SK-N-SH treated with all-trans-retinoic acid at 6 μM for 48 hours (cell line): Measurements from ENCODE around the gene RUFY4.

Source experiments
- ATAC-seq: fragments of 200-7000 bp; cut with Tn5 transposase; 3 replicates; pipeline ENCODE4 v1.9.1; 2020; ENCODE audit warnings: mild to moderate bottlenecking, moderate library complexity
- ARNTL ChIP-seq: fragments of 450-650 bp; formaldehyde crosslinking; IDR thresholded peaks from 2 replicates; pipeline ENCODE4 v1.5.0; 2020; ENCODE audit warnings: low read depth, mild to moderate bottlenecking, moderate library complexity, borderline replicate concordance
- BACH2 ChIP-seq: fragments of 250-450 bp; sonication (Bioruptor Pico); IDR thresholded peaks from 2 replicates; pipeline ENCODE4 v1.9.0; 2021; ENCODE audit warnings: mild to moderate bottlenecking, borderline replicate concordance
- CSDC2 ChIP-seq: fragments of 250-450 bp; sonication (Bioruptor Pico); IDR thresholded peaks from 2 replicates; pipeline ENCODE4 v1.5.0; 2020; ENCODE audit warnings: mild to moderate bottlenecking, moderate library complexity
- CSRNP3 ChIP-seq: fragments of 250-450 bp; sonication (Bioruptor Pico); IDR thresholded peaks from 2 replicates; pipeline ENCODE4 v1.5.1; 2021; ENCODE audit warnings: mild to moderate bottlenecking, moderate library complexity
- ESRRG ChIP-seq: fragments of 250-450 bp; sonication (Bioruptor Pico); IDR thresholded peaks from 2 replicates; pipeline ENCODE4 v1.6.1; 2021; ENCODE audit warnings: mild to moderate bottlenecking
- GLIS3 ChIP-seq: fragments of 250-450 bp; sonication (Bioruptor Pico); IDR thresholded peaks from 2 replicates; pipeline ENCODE4 v1.5.0; 2020; ENCODE audit warnings: mild to moderate bottlenecking, moderate library complexity
- ISL1 ChIP-seq: fragments of 250-450 bp; sonication (Bioruptor Pico); IDR thresholded peaks from 2 replicates; pipeline ENCODE4 v2.1.2; 2022; ENCODE audit warnings: mild to moderate bottlenecking, moderate library complexity
- PATZ1 ChIP-seq: fragments of 250-450 bp; sonication (Bioruptor Pico); IDR thresholded peaks from 2 replicates; pipeline ENCODE4 v1.8.0; 2020; ENCODE audit warnings: mild to moderate bottlenecking, moderate library complexity, borderline replicate concordance
- POU6F1 ChIP-seq: fragments of 250-450 bp; sonication (Bioruptor Pico); IDR thresholded peaks from 2 replicates; pipeline ENCODE4 v1.8.0; 2021; ENCODE audit warnings: low read depth, mild to moderate bottlenecking, moderate library complexity, borderline replicate concordance
- PPARA ChIP-seq: fragments of 250-450 bp; sonication (Bioruptor Pico); IDR thresholded peaks from 2 replicates; pipeline ENCODE4 v1.5.0; 2020; ENCODE audit warnings: mild to moderate bottlenecking, borderline replicate concordance
- SNAI2 ChIP-seq: fragments of 250-450 bp; sonication (Bioruptor Pico); IDR thresholded peaks from 2 replicates; pipeline ENCODE4 v1.5.0; 2020; ENCODE audit warnings: mild to moderate bottlenecking, moderate library complexity
- TCF4 ChIP-seq: fragments of 250-450 bp; sonication (Bioruptor Pico); IDR thresholded peaks from 2 replicates; pipeline ENCODE4 v1.8.0; 2021; ENCODE audit warnings: mild to moderate bottlenecking, moderate library complexity, borderline replicate concordance
- TOX ChIP-seq: fragments of 250-450 bp; sonication (Bioruptor Pico); IDR thresholded peaks from 2 replicates; pipeline ENCODE4 v1.8.0; 2021; ENCODE audit warnings: mild to moderate bottlenecking, moderate library complexity, borderline replicate concordance
- TSHZ2 ChIP-seq: fragments of 250-450 bp; sonication (Bioruptor Pico); IDR thresholded peaks from 2 replicates; pipeline ENCODE4 v1.5.0; 2020; ENCODE audit warnings: mild to moderate bottlenecking, moderate library complexity
- ZC3H10 ChIP-seq: fragments of 250-450 bp; sonication (Bioruptor Pico); IDR thresholded peaks from 2 replicates; pipeline ENCODE4 v1.5.1; 2021; ENCODE audit warnings: mild to moderate bottlenecking, moderate library complexity
- ZFP3 ChIP-seq: fragments of 250-450 bp; sonication (Bioruptor Pico); IDR thresholded peaks from 2 replicates; pipeline ENCODE4 v1.5.0; 2020; ENCODE audit warnings: mild to moderate bottlenecking, moderate library complexity
- ZFP30 ChIP-seq: fragments of 450-650 bp; formaldehyde crosslinking; IDR thresholded peaks from 2 replicates; pipeline ENCODE4 v1.5.0; 2022; ENCODE audit warnings: mild to moderate bottlenecking, moderate library complexity
- ZNF565 ChIP-seq: fragments of 450-650 bp; formaldehyde crosslinking; conservative IDR thresholded peaks from 2 replicates; pipeline ENCODE4 v1.5.0; 2020; ENCODE audit warnings: low read depth, mild to moderate bottlenecking, moderate library complexity
- ZNF70 ChIP-seq: fragments of 450-650 bp; formaldehyde crosslinking; IDR thresholded peaks from 2 replicates; pipeline ENCODE4 v1.5.0; 2020; ENCODE audit warnings: mild to moderate bottlenecking, moderate library complexity
- ZNF8 ChIP-seq: fragments of 450-650 bp; formaldehyde crosslinking; IDR thresholded peaks from 2 replicates; pipeline ENCODE4 v1.5.0; 2020; ENCODE audit warnings: mild to moderate bottlenecking, moderate library complexity

RUFY4 gene

GRCh38 chr2:218060950-218061660 is 7.9 kb upstream of the RUFY4 start:
- TF ChIP-seq PATZ1 (CRISPR knock-in tag) (no peak), SNAI2 (CRISPR knock-in tag) (no peak), POU6F1 (CRISPR knock-in tag) (no peak), ISL1 (no peak), ESRRG (CRISPR knock-in tag) (no peak)

GRCh38 chr2:218063486-218063885 is 5.6 kb upstream of the RUFY4 start:
- ATAC-seq = no peak
- TF ChIP-seq CSRNP3 (CRISPR knock-in tag) = no peak
- TF ChIP-seq TOX (CRISPR knock-in tag) = no peak
- TF ChIP-seq GLIS3 (CRISPR knock-in tag) = no peak
- no peak for TF ChIP-seq ISL1
- no peak for TF ChIP-seq TCF4
- no peak for TF ChIP-seq ZFP30 (CRISPR knock-in tag)
- TF ChIP-seq BACH2 = no peak
- TF ChIP-seq POU6F1 (CRISPR knock-in tag) = no peak
- TF ChIP-seq PATZ1 (CRISPR knock-in tag) = no peak
- TF ChIP-seq ZC3H10 = no peak
- no peak for TF ChIP-seq SNAI2 (CRISPR knock-in tag)
- TF ChIP-seq TSHZ2 (CRISPR knock-in tag) = no peak
- TF ChIP-seq PPARA (CRISPR knock-in tag) = no peak

More at GRCh38 chr2:218060950-218061660, 7.9 kb upstream of the RUFY4 start:
- no peak for ATAC-seq

- no peak for ATAC-seq
- TF ChIP-seq GLIS3 (CRISPR knock-in tag) = no peak
- no peak for TF ChIP-seq CSDC2 (CRISPR knock-in tag)
- TF ChIP-seq PATZ1 (CRISPR knock-in tag) = no peak
- TF ChIP-seq ZNF8 (CRISPR knock-in tag) = no peak
- TF ChIP-seq CSRNP3 (CRISPR knock-in tag) = no peak
- no peak for TF ChIP-seq BACH2
- no peak for TF ChIP-seq ZC3H10
- TF ChIP-seq ZNF70 (CRISPR knock-in tag) = no peak
- no peak for TF ChIP-seq ISL1
- no peak for TF ChIP-seq SNAI2 (CRISPR knock-in tag)
- no peak for TF ChIP-seq PPARA (CRISPR knock-in tag)
- TF ChIP-seq ZFP3 = no peak
- no peak for TF ChIP-seq ARNTL (CRISPR knock-in tag)
- TF ChIP-seq ZFP30 (CRISPR knock-in tag) = no peak
- no peak for TF ChIP-seq ZNF565
These were observed 5.2 kb upstream of the RUFY4 start for GRCh38 chr2:218063896-218064295.
